GM06990 (cell line): Measurements from ENCODE around the gene WDR43.

Experiments used
- DNase-seq: peaks from one replicate; pipeline ENCODE4 v3.0.0-alpha.2; 2011; ENCODE audit not compliant: insufficient read length; ENCODE audit errors: extremely low read depth
- H3K27me3 ChIP-seq: replicated peaks from 2 replicates; pipeline ENCODE4 v1.6.0; 2011; ENCODE audit warnings: low read length; ENCODE audit not compliant: control insufficient read depth, insufficient read depth
- H3K36me3 ChIP-seq: 2 replicates; pipeline ENCODE4 v1.5.1; 2011; ENCODE audit warnings: low read length; ENCODE audit not compliant: control insufficient read depth, insufficient read depth
- H3K4me3 ChIP-seq: replicated peaks from 2 replicates; pipeline ENCODE4 v1.5.1; 2011; ENCODE audit warnings: low read depth, mild to moderate bottlenecking, control low read depth, low read length
- CTCF ChIP-seq: IDR thresholded peaks from 2 replicates; pipeline ENCODE4 v1.5.1; 2011; ENCODE audit warnings: low read length, control low read depth, mild to moderate bottlenecking, inconsistent platforms; ENCODE audit not compliant: insufficient read depth, poor library complexity, severe bottlenecking

The WDR43 gene

GRCh38 chr2:28956415-28956826 is 62.0 kb downstream of the WDR43 start:
- DNase-seq = no peak
- TF ChIP-seq CTCF = peak; percentile 17
- H3K36me3 ChIP-seq = no peaks in the 10 kb centered on the region
- H3K27me3 ChIP-seq = no peaks in the 10 kb centered on the region
- no peak overlapping the region for H3K4me3 ChIP-seq

- H3K36me3 ChIP-seq = no peaks in the 10 kb centered on the region
- H3K27me3 ChIP-seq = no peaks in the 10 kb centered on the region
- no peak for DNase-seq
- TF ChIP-seq CTCF = no peak
- no peak overlapping the region for H3K4me3 ChIP-seq
Measured at GRCh38 chr2:28956890-28957289, 62.4 kb downstream of the WDR43 start.

GRCh38 chr2:28958689-28959088 is 64.2 kb downstream of the WDR43 start:
- peak; percentile 31 for DNase-seq
- peak; percentile 44 for TF ChIP-seq CTCF
- no peak overlapping the region for H3K4me3 ChIP-seq

GRCh38 chr2:28960401-28960800 is 65.9 kb downstream of the WDR43 start:
- Histone ChIP-seq H3K36me3 (no peaks in the 10 kb centered on the region), H3K27me3 (no peaks in the 10 kb centered on the region), H3K4me3 (no peak overlapping the region)
- DNase-seq = no peak
- no peak for TF ChIP-seq CTCF

More at GRCh38 chr2:28958689-28959088, 64.2 kb downstream of the WDR43 start:
- no peaks in the 10 kb centered on the region for H3K36me3 ChIP-seq
- H3K27me3 ChIP-seq = no peaks in the 10 kb centered on the region

GRCh38 chr2:28962505-28962904 is 68.0 kb downstream of the WDR43 start:
- H3K27me3 ChIP-seq = no peaks in the 10 kb centered on the region
- no peak for DNase-seq
- no peak overlapping the region for H3K4me3 ChIP-seq
- H3K36me3 ChIP-seq = no peaks in the 10 kb centered on the region
- TF ChIP-seq CTCF = no peak
